GM12801 (cell line): ENCODE measurements around the gene MYZAP.

Experiments
- TF ChIP-seq, protein P1 (sequence below): IDR thresholded peaks from one replicate; pipeline ENCODE4 v1.5.1; 2011; ENCODE audit warnings: control low read depth; ENCODE audit not compliant: insufficient read length; ENCODE audit errors: extremely low read depth

The MYZAP gene

DNA sequence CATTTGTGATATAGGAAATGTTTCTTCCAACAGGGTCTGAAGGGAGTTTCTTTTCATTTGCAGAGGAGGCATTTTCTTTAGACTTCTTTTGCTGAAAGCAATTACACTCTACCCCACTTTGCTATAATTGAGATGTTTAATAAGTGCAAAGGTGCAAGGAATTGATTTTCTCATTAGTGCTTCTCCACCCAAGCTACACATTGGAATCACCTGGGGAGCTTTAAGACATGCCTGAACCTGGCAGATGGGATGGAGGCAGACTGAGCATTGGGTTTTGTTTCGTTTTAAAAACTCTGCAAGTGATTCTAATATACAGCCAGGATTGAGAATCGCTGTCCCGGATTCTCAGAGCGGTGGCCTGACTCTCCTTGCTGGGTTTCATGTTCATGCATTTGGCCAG is 52.1 kb downstream of the MYZAP start:
- TF ChIP-seq, protein P1, sequence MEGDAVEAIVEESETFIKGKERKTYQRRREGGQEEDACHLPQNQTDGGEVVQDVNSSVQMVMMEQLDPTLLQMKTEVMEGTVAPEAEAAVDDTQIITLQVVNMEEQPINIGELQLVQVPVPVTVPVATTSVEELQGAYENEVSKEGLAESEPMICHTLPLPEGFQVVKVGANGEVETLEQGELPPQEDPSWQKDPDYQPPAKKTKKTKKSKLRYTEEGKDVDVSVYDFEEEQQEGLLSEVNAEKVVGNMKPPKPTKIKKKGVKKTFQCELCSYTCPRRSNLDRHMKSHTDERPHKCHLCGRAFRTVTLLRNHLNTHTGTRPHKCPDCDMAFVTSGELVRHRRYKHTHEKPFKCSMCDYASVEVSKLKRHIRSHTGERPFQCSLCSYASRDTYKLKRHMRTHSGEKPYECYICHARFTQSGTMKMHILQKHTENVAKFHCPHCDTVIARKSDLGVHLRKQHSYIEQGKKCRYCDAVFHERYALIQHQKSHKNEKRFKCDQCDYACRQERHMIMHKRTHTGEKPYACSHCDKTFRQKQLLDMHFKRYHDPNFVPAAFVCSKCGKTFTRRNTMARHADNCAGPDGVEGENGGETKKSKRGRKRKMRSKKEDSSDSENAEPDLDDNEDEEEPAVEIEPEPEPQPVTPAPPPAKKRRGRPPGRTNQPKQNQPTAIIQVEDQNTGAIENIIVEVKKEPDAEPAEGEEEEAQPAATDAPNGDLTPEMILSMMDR = no peak

DNA sequence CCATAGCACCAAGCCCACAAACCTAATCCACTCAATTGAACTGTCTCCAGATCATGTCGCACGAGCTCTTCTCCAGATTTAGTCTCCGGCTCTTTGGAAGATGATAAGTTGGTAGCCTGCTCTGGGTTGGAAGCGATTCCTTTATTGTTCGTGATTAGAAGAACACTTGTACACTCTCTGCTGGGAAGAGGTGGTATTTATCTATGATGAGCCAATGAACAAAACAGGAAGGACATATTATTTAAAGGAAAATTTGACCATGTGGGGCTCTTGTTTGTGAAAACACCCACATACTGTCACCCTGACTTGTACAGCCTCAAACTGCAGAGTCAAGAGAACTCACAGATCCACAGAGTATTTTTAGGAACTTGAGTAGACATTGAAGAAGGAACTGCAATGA is 54.4 kb downstream of the MYZAP start:
- TF ChIP-seq, protein P1 = no peak

DNA sequence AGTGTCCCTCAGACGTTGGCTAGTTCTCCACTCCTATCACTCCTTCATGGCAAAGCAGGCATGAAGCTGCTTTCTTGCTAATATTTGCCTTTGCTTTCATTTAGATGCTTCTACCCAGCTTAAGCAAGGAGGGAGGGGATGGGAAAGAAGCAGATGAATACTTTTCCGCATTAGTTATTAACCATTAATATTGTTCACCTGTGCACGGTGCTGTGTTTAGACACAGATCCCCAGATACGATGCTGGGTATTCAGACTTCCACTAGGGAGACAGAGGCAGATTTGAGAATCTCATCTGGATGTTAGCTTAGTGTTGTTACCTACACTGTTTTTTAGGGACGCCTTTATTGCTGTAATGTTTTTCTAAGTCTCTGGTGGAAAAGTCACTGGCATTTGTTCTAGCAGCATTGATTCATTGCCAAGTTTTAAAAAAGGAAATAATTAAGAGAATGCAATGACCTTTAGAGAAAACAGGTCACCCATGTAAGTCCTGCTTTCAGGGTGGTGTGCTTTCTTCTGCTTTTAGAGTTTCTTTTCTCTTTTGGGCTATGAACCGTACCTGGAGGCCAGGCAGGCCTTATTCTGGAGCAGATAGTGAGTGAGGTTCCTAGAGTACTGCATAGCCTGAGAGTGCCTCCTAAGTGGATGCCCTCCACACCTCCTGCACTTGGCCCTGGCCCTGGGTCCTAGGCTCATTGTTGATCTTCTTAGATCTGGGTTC is 55.5 kb downstream of the MYZAP start:
- TF ChIP-seq, protein P1 = no peak

DNA sequence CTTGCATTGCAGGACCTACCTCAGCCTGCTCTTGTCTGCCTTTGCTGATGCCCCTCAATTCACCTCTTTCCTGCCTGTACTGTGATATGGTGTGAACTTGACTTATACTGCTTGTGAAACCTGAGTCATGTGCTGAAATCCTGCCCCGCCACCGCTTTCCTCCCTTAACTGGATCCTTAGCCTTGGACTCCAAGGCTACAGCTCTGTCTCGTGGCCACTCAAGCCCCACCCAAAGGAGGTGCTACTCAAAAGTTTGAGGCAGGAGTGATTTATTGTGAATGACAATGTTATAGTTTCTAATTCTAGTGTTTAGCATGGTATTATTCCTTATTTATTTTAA is 56.1 kb downstream of the MYZAP start:
- TF ChIP-seq, protein P1 = no peak

DNA sequence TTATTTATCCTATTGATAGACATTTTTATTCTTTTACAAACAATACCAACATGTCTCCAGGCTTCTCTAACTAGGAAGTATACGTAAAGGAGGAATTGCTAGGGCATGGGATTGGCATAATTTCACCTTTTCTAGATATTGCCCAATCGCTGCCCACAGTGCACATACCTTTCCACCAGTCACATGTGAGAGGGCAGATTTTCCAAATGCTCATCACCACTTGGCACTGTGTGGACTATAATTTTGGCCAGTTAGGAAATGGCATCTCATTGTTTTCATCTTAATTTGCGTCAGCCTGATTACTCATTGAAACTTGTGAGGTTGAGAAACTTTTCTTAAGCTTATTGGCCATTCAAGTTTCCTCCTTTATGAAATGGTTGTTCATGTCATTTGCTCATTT is 57.4 kb downstream of the MYZAP start:
- TF ChIP-seq, protein P1 = no peak

DNA sequence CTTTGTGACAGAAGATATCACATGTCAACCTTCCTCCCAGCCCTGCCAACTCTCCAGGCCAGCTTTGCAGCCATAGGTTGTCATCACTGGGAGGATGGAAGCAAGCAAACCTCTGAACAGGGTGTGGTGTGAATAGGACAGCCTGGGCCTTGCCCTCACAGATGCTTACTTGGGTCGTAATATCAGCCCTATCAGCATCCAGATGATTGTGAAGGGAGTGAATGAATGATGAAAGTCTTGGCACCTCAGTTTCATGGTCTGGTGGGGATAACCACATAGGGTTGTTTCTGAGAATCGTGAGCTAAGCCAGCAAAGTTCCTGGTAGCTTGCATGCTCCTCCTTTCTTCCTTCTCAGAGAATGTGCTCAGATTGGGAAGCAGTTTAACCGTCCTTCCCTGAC is 59.7 kb downstream of the MYZAP start:
- TF ChIP-seq, protein P1 = no peak

DNA sequence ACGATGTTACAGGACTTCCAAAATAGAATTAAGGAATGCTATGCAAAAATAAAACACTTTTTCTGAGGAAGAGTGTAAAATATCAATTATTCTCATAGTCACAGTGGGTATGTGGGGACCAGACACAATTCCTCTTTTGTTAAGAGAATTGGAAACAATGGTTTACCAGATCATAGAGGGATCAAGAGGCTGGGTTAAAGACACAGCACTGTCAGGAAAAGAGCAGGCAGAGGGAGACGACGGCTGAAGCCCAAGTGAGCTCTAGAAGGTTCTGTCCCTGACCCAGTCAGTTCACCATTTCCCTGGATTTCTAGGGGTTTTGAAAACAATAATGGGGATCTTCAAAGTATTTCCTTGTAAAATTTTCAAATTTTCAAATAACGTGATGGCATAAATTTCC is 60.8 kb downstream of the MYZAP start:
- TF ChIP-seq, protein P1 = no peak
